HFF-Myc (cell line): ENCODE data around the gene RUNX2.
A peak's percentile ranks its signal among the peaks of the same experiment; 100 is the strongest.

Source experiments
- DNase-seq: peaks from one replicate; pipeline ENCODE4 v3.0.0-alpha.2; 2011; ENCODE audit warnings: low read depth; ENCODE audit errors: extremely low read depth
- H3K4me3 ChIP-seq: replicated peaks from 2 replicates; pipeline ENCODE4 v1.5.1; 2011; ENCODE audit warnings: low read depth, mild to moderate bottlenecking, control low read depth, low read length
- TF ChIP-seq, protein P1 (sequence below): IDR thresholded peaks from 2 replicates; pipeline ENCODE4 v1.5.1; 2012; ENCODE audit warnings: mild to moderate bottlenecking, low read depth, low read length, control low read depth; ENCODE audit errors: missing control alignments

RUNX2 gene

GRCh38 chr6:45606831-45607400 lies 278.8 kb downstream of the RUNX2 start:
- no peak for DNase-seq
- TF ChIP-seq, protein P1, sequence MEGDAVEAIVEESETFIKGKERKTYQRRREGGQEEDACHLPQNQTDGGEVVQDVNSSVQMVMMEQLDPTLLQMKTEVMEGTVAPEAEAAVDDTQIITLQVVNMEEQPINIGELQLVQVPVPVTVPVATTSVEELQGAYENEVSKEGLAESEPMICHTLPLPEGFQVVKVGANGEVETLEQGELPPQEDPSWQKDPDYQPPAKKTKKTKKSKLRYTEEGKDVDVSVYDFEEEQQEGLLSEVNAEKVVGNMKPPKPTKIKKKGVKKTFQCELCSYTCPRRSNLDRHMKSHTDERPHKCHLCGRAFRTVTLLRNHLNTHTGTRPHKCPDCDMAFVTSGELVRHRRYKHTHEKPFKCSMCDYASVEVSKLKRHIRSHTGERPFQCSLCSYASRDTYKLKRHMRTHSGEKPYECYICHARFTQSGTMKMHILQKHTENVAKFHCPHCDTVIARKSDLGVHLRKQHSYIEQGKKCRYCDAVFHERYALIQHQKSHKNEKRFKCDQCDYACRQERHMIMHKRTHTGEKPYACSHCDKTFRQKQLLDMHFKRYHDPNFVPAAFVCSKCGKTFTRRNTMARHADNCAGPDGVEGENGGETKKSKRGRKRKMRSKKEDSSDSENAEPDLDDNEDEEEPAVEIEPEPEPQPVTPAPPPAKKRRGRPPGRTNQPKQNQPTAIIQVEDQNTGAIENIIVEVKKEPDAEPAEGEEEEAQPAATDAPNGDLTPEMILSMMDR: no peak
- H3K4me3 ChIP-seq: no peak overlapping the region

DNA sequence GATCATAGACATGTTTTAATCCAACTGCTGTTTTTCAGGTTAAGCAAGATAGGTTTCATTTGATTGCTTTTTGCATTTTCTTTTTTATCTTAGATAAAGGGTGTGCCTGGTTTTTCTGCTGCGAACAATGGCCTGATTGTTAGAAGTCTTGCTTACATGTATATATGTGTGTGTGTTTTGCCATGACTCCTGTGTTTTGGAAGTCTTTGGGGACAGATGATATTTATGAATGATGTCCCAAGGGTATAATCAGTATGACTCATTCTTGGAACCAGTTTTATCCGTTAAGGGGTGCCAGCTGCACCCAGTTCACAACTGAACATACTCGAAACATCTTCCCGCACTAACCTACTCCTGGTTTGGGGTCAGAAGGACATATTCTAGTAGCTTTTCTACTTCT lies 279.7 kb downstream of the RUNX2 start:
- H3K4me3 ChIP-seq: no peak overlapping the region
- no peak for DNase-seq
- TF ChIP-seq, protein P1: no peak

DNA sequence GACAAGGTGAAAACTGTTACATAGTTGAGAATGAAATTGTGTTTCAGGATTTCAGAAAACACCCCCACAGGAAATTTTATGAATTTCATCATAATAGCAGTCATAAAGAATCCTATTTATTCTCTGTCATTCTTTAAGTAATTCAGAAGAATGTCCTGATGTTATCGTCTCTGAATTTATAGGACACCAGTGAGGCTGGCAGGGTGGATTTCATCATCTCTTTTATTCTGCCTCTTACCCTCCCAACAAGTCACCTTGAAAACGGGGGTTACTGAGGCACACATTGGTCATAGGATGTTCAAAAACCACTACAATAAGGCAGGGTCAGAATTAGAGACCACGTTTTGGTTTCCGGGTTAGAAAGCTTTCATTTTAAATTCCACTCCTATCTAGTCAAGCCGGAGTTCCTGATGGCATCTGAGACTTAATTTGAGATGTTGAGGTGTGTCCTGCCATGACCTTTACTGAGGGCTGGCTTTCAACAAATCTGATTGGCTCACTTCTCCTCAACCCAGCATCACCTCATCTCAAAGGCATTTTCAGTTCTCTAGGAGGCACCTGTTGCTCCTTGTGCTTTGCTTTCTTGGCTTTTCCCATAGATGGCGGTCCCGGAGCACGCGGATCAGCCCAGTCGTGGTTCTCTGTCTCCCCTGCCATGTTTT lies 280.3 kb downstream of the RUNX2 start:
- DNase-seq: no peak
- TF ChIP-seq, protein P1: no peak
- H3K4me3 ChIP-seq: no peak overlapping the region

DNA sequence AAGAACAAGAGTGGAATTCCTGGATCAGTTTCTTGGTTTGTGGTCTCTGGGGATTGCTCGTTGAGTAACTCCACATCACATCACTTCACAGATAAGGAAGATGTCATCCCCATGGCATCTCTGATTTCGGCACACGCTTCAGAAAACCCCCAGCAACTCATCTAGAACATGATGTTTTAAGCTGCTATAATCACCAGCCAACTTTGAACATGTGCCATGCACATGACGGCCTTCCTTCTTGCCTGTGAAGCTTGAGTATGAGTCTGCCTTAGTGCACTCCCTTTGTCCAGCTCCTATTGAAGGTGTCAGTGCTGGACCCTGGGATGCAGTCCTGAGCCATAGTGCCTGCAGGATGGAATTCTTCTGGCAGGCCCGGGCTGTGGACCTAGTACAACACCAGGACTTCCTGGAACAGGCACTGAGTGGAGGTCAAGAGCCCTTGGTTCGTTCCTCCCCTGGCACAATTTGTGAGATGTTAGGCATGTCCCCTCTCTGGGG lies 281.1 kb downstream of the RUNX2 start:
- peak; percentile 97 for DNase-seq
- H3K4me3 ChIP-seq: no peak overlapping the region
- TF ChIP-seq, protein P1: no peak

- no peak for DNase-seq
- no peak overlapping the region for H3K4me3 ChIP-seq
- TF ChIP-seq, protein P1: no peak
Measured at GRCh38 chr6:45610374-45610773, 282.2 kb downstream of the RUNX2 start.

DNA sequence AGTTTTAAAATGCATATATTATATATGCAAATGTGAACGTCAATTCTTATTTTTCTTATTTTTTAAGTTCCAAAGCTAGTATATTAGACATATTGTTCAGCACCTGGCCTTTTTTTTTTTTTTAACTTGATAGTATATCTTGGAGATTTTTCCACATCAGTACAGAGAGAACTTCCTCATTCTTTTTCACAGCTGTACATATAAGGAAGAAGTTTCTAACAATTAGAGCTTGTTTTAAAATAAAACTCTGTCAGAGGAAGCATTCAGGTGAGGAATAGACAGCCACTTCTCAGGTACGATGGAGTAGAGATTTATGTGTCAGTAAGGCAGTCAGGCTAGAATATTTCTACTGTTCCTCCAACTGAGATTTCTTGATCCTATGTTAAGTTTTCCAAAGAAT lies 282.7 kb downstream of the RUNX2 start:
- no peak for DNase-seq
- TF ChIP-seq, protein P1: no peak
- no peak overlapping the region for H3K4me3 ChIP-seq
